Neural cell (in vitro differentiated cells): ENCODE measurements around the gene METTL16. TPM values are rescaled to one million over a fixed set of nuclear protein-coding genes. Genes with fewer than 3 reads are reported as not detected.
"Not testable (repeated sequence)": the region's sequence is repeated elsewhere in the genome, so short reads cannot be mapped to it uniquely, and the experiment has no call there.

Experiments
- H2AFZ ChIP-seq: fragments of 200-600, 300-800 bp; sonication (generic), shearing (Covaris generic); 2 replicates; pipeline ENCODE4 v1.6.0; 2014; ENCODE audit warnings: low read depth, mild to moderate bottlenecking, antibody characterized with exemption, low read length, moderate library complexity
- H3F3A ChIP-seq: fragments of 200-600 bp; shearing (Covaris generic); 2 replicates; pipeline ENCODE4 v1.6.1; 2016; ENCODE audit warnings: mild to moderate bottlenecking, moderate library complexity, mixed read lengths, antibody characterized with exemption, low read length; ENCODE audit not compliant: insufficient read depth, poor library complexity, severe bottlenecking
- H3K27ac ChIP-seq: fragments of 200-600, 300-800 bp; sonication (generic), shearing (Covaris generic); 2 replicates; pipeline ENCODE4 v1.5.1; 2014; ENCODE audit warnings: mild to moderate bottlenecking, low read length, moderate library complexity
- H3K27me3 ChIP-seq: fragments of 300-800, 200-600 bp; sonication (generic), shearing (Covaris generic); 2 replicates; pipeline ENCODE4 v1.6.0; 2014; ENCODE audit warnings: mild to moderate bottlenecking, low read depth, low read length, moderate library complexity; ENCODE audit not compliant: insufficient read depth
- H3K36me3 ChIP-seq: fragments of 300-800, 200-600 bp; sonication (generic), shearing (Covaris generic); 2 replicates; pipeline ENCODE4 v1.5.1; 2014; ENCODE audit warnings: mild to moderate bottlenecking, antibody characterized with exemption, low read length, moderate library complexity; ENCODE audit not compliant: insufficient read depth
- H3K4me2 ChIP-seq: fragments of 300-800, 200-600 bp; sonication (generic), shearing (Covaris generic); 2 replicates; pipeline ENCODE4 v1.6.0; 2014; ENCODE audit warnings: mild to moderate bottlenecking, low read length
- H3K4me3 ChIP-seq: fragments of 300-800, 200-600 bp; sonication (generic), shearing (Covaris generic); 2 replicates; pipeline ENCODE4 v1.5.1; 2014; ENCODE audit warnings: mild to moderate bottlenecking, low read length, moderate library complexity
- H3K79me2 ChIP-seq: fragments of 200-600 bp; shearing (Covaris generic); replicated peaks from 2 replicates; pipeline ENCODE4 v1.6.0; 2014; ENCODE audit warnings: mild to moderate bottlenecking, low read length, moderate library complexity; ENCODE audit not compliant: insufficient read depth
- H3K9ac ChIP-seq: fragments of 300-800, 200-600 bp; sonication (generic), shearing (Covaris generic); 2 replicates; pipeline ENCODE4 v1.6.1; 2016; ENCODE audit warnings: mild to moderate bottlenecking, low read length, mixed read lengths
- H3K9me2 ChIP-seq: fragments of 200-600 bp; shearing (Covaris generic); 2 replicates; pipeline ENCODE4 v1.6.1; 2016; ENCODE audit warnings: mild to moderate bottlenecking, low read length, mixed read lengths; ENCODE audit not compliant: insufficient read depth
- H3K9me3 ChIP-seq: fragments of 200-600, 300-800 bp; sonication (generic), shearing (Covaris generic); 2 replicates; pipeline ENCODE4 v1.6.1; 2016; ENCODE audit warnings: mild to moderate bottlenecking, mixed run types, low read length, moderate library complexity, mixed read lengths
- H4K20me1 ChIP-seq: fragments of 200-600 bp; shearing (Covaris generic); 2 replicates; pipeline ENCODE4 v1.6.1; 2016; ENCODE audit warnings: mild to moderate bottlenecking, mixed run types; ENCODE audit not compliant: insufficient read depth
- EP300 ChIP-seq: fragments of 450-650 bp; conservative IDR thresholded peaks from 2 replicates; pipeline ENCODE4 v1.6.1; 2014; ENCODE audit warnings: antibody characterized with exemption, mild to moderate bottlenecking, moderate library complexity; ENCODE audit not compliant: poor library complexity, severe bottlenecking
- EZH2 ChIP-seq: fragments of 200-600, 300-800 bp; shearing (Covaris generic), sonication (generic); IDR thresholded peaks from 2 replicates; pipeline ENCODE4 v1.6.1; 2014; ENCODE audit warnings: antibody characterized with exemption, low read length, borderline replicate concordance, mild to moderate bottlenecking; ENCODE audit not compliant: insufficient read depth, poor library complexity, severe bottlenecking
- MXI1 ChIP-seq: fragments of 450-650 bp; conservative IDR thresholded peaks from 2 replicates; pipeline ENCODE4 v1.6.1; 2014; ENCODE audit warnings: antibody characterized with exemption, mild to moderate bottlenecking; ENCODE audit not compliant: poor library complexity, severe bottlenecking
- POLR2AphosphoS5 ChIP-seq: IDR thresholded peaks from 2 replicates; pipeline ENCODE4 v1.6.1; 2012
- RAD21 ChIP-seq: fragments of 450-650 bp; conservative IDR thresholded peaks from 2 replicates; pipeline ENCODE4 v1.6.1; 2014; ENCODE audit warnings: antibody characterized with exemption, mild to moderate bottlenecking, moderate library complexity
- REST ChIP-seq: IDR thresholded peaks from 2 replicates; pipeline ENCODE4 v1.6.1; 2012; ENCODE audit warnings: borderline replicate concordance
- SMC3 ChIP-seq: fragments of 450-650 bp; conservative IDR thresholded peaks from 2 replicates; pipeline ENCODE4 v1.6.1; 2014; ENCODE audit warnings: antibody characterized with exemption, mild to moderate bottlenecking, moderate library complexity; ENCODE audit not compliant: poor library complexity
- TAF1 ChIP-seq: IDR thresholded peaks from 2 replicates; pipeline ENCODE4 v1.6.1; 2012; ENCODE audit warnings: low read depth
- polyA plus RNA-seq: library from polyadenylated mRNA; depleted of rRNA; stranded (reverse); fragments of >200 nt; gene quantifications from 2 replicates; pipeline ENCODE4 v1.2.3, GENCODE V29; 2014
- TF ChIP-seq, protein P1 (sequence below): fragments of 450-650 bp; IDR thresholded peaks from 2 replicates; pipeline ENCODE4 v1.5.1; 2014; ENCODE audit warnings: antibody characterized with exemption, mild to moderate bottlenecking, moderate library complexity; ENCODE audit not compliant: poor library complexity, severe bottlenecking

METTL16 gene
- polyA plus RNA-seq, 1 donor from 2014 or later: 20.3 TPM

DNA sequence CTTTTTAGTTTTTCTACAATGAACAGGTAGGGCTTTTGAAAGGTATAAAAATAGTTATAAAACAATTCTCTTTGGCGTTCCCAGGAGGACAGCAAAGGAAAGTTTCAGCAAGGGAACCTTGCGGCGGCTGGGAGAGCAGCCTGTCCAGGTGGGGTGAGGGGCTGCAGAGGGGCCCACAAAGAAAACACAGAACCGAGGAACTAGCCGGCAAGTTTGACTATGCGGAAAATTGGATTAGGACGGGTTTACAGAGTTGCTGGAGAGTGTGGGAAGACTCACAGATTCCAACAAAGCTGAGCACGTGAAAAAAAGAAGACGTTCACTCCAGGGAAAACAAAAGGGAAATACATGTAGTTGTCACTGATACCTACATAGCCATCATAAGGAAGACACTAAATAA, 40.2 kb upstream of the METTL16 start:
- no peak overlapping the region for H3K4me2 ChIP-seq
- H3F3A ChIP-seq: no peaks in the 10 kb centered on the region
- no peak overlapping the region for H2AFZ ChIP-seq
- no peak overlapping the region for H3K27ac ChIP-seq
- H3K9ac ChIP-seq: no peak overlapping the region
- no peaks in the 10 kb centered on the region for H4K20me1 ChIP-seq
- TF ChIP-seq SMC3: no peak
- no peak overlapping the region for H3K4me3 ChIP-seq
- no peaks in the 10 kb centered on the region for H3K27me3 ChIP-seq
- H3K9me2 ChIP-seq: no peaks in the 10 kb centered on the region
- H3K79me2 ChIP-seq: no peaks in the 10 kb centered on the region
- H3K9me3 ChIP-seq: no peaks in the 10 kb centered on the region
- no peaks in the 10 kb centered on the region for H3K36me3 ChIP-seq

DNA sequence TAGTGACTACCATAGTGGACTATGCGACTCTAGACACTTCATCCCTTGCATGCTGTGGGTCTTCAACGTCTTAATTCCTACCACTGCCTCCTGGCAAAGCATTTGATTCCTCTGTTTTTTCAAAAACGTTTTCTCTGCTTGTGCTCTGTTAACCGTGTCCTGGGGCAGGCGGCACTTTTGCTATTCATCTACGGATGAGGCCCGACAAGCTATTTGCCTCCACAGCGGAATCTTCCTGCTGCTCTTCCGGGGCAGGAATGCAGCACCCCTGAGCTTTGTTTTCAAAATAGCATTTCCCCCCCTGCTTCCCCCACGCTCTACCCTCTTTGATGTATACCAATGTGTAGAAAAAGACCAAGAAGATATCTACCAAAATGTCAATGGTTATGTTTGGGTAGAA, 39.8 kb upstream of the METTL16 start:
- Histone ChIP-seq H3K36me3 (no peaks in the 10 kb centered on the region), H3K27me3 (no peaks in the 10 kb centered on the region), H3K79me2 (no peaks in the 10 kb centered on the region), H3F3A (no peaks in the 10 kb centered on the region), H3K9me3 (no peaks in the 10 kb centered on the region), H3K9me2 (no peaks in the 10 kb centered on the region), H3K4me3 (no peak overlapping the region), H4K20me1 (no peaks in the 10 kb centered on the region), H2AFZ (no peak overlapping the region), H3K27ac (no peak overlapping the region), H3K9ac (no peak overlapping the region), H3K4me2 (no peak overlapping the region)
- TF ChIP-seq, protein P1, sequence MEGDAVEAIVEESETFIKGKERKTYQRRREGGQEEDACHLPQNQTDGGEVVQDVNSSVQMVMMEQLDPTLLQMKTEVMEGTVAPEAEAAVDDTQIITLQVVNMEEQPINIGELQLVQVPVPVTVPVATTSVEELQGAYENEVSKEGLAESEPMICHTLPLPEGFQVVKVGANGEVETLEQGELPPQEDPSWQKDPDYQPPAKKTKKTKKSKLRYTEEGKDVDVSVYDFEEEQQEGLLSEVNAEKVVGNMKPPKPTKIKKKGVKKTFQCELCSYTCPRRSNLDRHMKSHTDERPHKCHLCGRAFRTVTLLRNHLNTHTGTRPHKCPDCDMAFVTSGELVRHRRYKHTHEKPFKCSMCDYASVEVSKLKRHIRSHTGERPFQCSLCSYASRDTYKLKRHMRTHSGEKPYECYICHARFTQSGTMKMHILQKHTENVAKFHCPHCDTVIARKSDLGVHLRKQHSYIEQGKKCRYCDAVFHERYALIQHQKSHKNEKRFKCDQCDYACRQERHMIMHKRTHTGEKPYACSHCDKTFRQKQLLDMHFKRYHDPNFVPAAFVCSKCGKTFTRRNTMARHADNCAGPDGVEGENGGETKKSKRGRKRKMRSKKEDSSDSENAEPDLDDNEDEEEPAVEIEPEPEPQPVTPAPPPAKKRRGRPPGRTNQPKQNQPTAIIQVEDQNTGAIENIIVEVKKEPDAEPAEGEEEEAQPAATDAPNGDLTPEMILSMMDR: no peak
- TF ChIP-seq EP300: no peak
- TF ChIP-seq MXI1: no peak
- no peak for TF ChIP-seq TAF1
- TF ChIP-seq SMC3: no peak
- no peak for TF ChIP-seq RAD21

- Histone ChIP-seq H4K20me1 (no peaks in the 10 kb centered on the region), H3K9me3 (no peaks in the 10 kb centered on the region), H3K79me2 (no peaks in the 10 kb centered on the region), H3K4me3 (no peak overlapping the region), H3K4me2 (no peak overlapping the region), H3K36me3 (no peaks in the 10 kb centered on the region), H3F3A (no peaks in the 10 kb centered on the region), H3K9ac (no peak overlapping the region), H3K27me3 (no peaks in the 10 kb centered on the region), H3K27ac (no peak overlapping the region), H3K9me2 (no peaks in the 10 kb centered on the region), H2AFZ (no peak overlapping the region)
- no peak for TF ChIP-seq EP300
- no peak for TF ChIP-seq REST
- TF ChIP-seq SMC3: no peak
- TF ChIP-seq EZH2: no peak
- TF ChIP-seq, protein P1: no peak
- TF ChIP-seq RAD21: no peak
- no peak for TF ChIP-seq POLR2AphosphoS5
- no peak for TF ChIP-seq MXI1
- TF ChIP-seq TAF1: no peak
Measured at GRCh38 chr17:2549392-2550211, 37.9 kb upstream of the METTL16 start.

DNA sequence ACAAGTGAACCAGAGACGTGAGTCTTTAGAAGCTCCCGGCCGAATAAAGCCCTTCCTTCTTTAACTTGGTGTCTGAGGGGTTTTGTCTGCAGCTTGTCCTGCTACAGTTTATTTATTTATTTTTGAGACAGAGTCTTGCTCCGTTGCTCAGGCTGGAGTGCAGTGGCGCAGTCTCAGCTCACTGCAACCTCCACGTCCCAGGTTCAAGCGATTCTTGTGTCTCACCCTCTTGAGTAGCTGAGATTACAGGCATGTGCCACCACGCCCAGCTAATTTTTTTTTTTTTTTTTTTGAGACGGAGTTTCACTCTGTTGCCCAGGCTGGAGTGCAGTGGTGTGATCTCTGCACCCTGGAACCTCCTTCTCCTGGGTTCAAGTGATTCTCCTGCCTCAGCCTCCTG, 36.3 kb upstream of the METTL16 start:
- not testable (repeated sequence) for H3K9me2 ChIP-seq, H3K27me3 ChIP-seq, H3K36me3 ChIP-seq, H3F3A ChIP-seq, H2AFZ ChIP-seq, H3K9ac ChIP-seq, H3K79me2 ChIP-seq, H3K4me3 ChIP-seq, H3K4me2 ChIP-seq, H3K9me3 ChIP-seq, H4K20me1 ChIP-seq, H3K27ac ChIP-seq
